Activated T-cell treated with anti-CD3 and anti-CD28 coated beads, Interleukin-2, amount 50 U/mL, for 24 hours (primary cell): ENCODE results near the gene SLC2A5.
"Not testable (repeated sequence)": the region's sequence is repeated elsewhere in the genome, so short reads cannot be mapped to it uniquely, and the experiment has no call there.

ENCODE experiments used
- DNase-seq: peaks from one replicate; pipeline ENCODE4 v3.0.0-alpha.2; 2020
- H3K27ac Mint-ChIP-seq: 2 replicates; pipeline ENCODE4 v1.8.0; 2020; ENCODE audit warnings: mild to moderate bottlenecking, mixed read lengths
- H3K27me3 Mint-ChIP-seq: 2 replicates; pipeline ENCODE4 v1.8.0; 2020; ENCODE audit warnings: mixed read lengths
- H3K36me3 Mint-ChIP-seq: 2 replicates; pipeline ENCODE4 v1.8.0; 2020; ENCODE audit warnings: low read depth, mixed read lengths
- H3K4me1 Mint-ChIP-seq: 2 replicates; pipeline ENCODE4 v1.8.0; 2020; ENCODE audit warnings: low read depth, mixed read lengths
- H3K4me3 Mint-ChIP-seq: 2 replicates; pipeline ENCODE4 v1.8.0; 2020; ENCODE audit warnings: mild to moderate bottlenecking, moderate library complexity, mixed read lengths
- H3K9me3 Mint-ChIP-seq: 2 replicates; pipeline ENCODE4 v1.8.0; 2020; ENCODE audit warnings: mixed read lengths

Gene SLC2A5

DNA sequence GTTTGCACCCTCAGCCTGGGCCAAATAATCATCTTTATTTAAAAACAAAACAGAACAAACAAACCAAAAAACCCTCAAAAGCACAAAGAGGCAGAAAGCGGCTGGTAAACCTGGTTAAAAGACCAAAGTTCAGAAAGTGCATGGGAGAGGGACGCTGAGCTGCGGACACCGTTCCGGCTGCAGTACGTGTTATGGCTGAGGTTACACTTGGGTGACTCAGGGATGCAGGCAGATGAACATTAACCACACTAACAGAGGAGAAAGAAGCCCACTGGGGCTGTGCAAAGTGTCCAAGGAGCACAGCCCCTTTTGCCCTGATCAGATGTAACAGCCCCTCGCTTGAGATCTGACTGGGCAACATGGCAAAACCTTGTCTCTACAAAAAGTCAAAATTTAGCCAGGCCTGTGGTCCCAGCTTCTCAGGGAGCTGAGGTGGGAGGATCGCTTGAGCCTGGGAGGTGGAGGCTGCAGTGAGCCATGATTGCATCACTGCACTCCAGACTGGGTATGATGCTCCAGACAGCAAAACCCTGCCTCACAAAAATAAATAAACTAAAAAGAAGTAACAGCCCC lies 31.1 kb upstream of the SLC2A5 start:
- H3K27ac Mint-ChIP-seq, result no peak overlapping the region
- no peaks in the 10 kb centered on the region for H3K9me3 Mint-ChIP-seq
- no peaks in the 10 kb centered on the region for H3K4me1 Mint-ChIP-seq
- peaks cover 8% of the 10 kb centered on the region for H3K36me3 Mint-ChIP-seq
- H3K4me3 Mint-ChIP-seq, result no peak overlapping the region
- DNase-seq, result no peak
- H3K27me3 Mint-ChIP-seq, result no peaks in the 10 kb centered on the region

DNA sequence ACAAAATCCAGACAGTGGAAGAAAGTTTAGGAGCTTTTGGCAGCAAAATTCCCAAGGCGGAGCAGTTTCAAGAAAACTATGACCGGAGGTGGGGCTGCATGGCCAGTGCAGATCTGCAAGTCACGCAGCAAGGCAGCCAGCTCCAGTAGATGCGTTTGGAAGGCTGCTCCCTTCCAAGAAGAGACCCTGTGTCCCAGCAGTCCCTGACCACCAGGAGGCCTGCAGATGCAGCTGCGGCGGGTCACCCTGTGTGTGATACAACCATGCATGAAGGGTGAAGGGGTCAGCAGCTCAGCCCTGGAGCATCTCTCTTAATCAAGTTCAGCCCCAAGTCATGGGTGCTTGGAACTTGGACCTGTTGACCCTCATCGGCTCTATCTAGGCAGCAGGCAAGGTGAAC lies 30.1 kb upstream of the SLC2A5 start:
- H3K4me3 Mint-ChIP-seq, result no peak overlapping the region
- H3K27ac Mint-ChIP-seq, result no peak overlapping the region
- H3K9me3 Mint-ChIP-seq, result no peaks in the 10 kb centered on the region
- H3K27me3 Mint-ChIP-seq, result no peaks in the 10 kb centered on the region
- H3K4me1 Mint-ChIP-seq, result no peaks in the 10 kb centered on the region
- H3K36me3 Mint-ChIP-seq, result peaks cover 8% of the 10 kb centered on the region
- DNase-seq, result no peak

GRCh38 chr1:9097947-9098705 lies 28.7 kb upstream of the SLC2A5 start:
- no peak for DNase-seq
- Mint-ChIP-seq H3K9me3 (no peaks in the 10 kb centered on the region), H3K27ac (no peak overlapping the region), H3K27me3 (no peaks in the 10 kb centered on the region), H3K36me3 (no peaks in the 10 kb centered on the region), H3K4me1 (no peaks in the 10 kb centered on the region), H3K4me3 (no peak overlapping the region)

GRCh38 chr1:9095818-9096217 lies 26.4 kb upstream of the SLC2A5 start:
- no peak overlapping the region for H3K4me3 Mint-ChIP-seq
- no peaks in the 10 kb centered on the region for H3K4me1 Mint-ChIP-seq
- no peak overlapping the region for H3K27ac Mint-ChIP-seq
- no peaks in the 10 kb centered on the region for H3K27me3 Mint-ChIP-seq
- H3K9me3 Mint-ChIP-seq, result no peaks in the 10 kb centered on the region
- H3K36me3 Mint-ChIP-seq, result no peaks in the 10 kb centered on the region
- no peak for DNase-seq

GRCh38 chr1:9093996-9094595 lies 24.7 kb upstream of the SLC2A5 start:
- not testable (repeated sequence) for H3K9me3 Mint-ChIP-seq, H3K27me3 Mint-ChIP-seq, H3K4me3 Mint-ChIP-seq, H3K36me3 Mint-ChIP-seq, H3K4me1 Mint-ChIP-seq, DNase-seq, H3K27ac Mint-ChIP-seq

DNA sequence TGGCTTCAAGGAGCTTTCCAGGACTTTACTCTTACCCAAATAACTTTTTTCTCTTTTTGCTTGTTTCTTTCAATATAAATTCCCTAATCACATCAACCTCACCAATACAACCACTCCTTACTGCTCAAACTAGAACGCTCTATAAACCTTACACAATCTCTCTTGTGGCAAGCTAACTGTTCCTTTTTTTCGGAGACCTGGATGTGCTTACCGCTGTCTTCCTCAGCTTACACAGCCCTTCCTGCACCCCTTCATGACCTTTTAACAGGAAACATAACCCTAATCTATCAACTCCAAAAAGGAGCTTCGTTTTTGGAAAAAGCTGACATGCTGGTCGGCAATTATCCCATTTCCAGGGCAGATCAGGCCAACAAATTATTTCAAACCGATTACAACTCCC lies 24.1 kb upstream of the SLC2A5 start:
- DNase-seq, result no peak
- no peaks in the 10 kb centered on the region for H3K4me1 Mint-ChIP-seq
- H3K9me3 Mint-ChIP-seq, result no peaks in the 10 kb centered on the region
- no peaks in the 10 kb centered on the region for H3K36me3 Mint-ChIP-seq
- H3K27ac Mint-ChIP-seq, result no peak overlapping the region
- peaks cover 5% of the 10 kb centered on the region for H3K27me3 Mint-ChIP-seq
- H3K4me3 Mint-ChIP-seq, result no peak overlapping the region

DNA sequence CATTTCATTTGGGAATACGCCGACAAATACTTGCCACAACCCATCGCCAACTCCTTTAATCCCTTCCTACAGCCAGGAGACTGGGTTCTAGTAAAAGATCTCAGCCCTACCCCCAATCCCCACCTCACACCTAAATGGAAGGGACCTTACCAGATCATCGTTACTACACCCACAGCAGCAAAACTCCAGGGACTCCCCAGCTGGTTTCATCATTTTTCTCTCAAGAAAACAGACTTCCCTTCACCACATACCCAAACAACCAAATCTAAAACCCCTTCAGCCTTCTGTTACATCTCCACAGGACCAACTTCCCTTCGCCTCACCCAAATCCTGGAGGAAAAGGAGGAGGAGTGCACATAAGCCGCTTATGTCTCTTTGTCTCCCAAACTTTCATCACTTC lies 23.7 kb upstream of the SLC2A5 start:
- no peaks in the 10 kb centered on the region for H3K4me1 Mint-ChIP-seq
- H3K4me3 Mint-ChIP-seq, result no peak overlapping the region
- H3K27ac Mint-ChIP-seq, result no peak overlapping the region
- H3K36me3 Mint-ChIP-seq, result no peaks in the 10 kb centered on the region
- peaks cover 8% of the 10 kb centered on the region for H3K27me3 Mint-ChIP-seq
- no peak for DNase-seq
- H3K9me3 Mint-ChIP-seq, result no peaks in the 10 kb centered on the region

DNA sequence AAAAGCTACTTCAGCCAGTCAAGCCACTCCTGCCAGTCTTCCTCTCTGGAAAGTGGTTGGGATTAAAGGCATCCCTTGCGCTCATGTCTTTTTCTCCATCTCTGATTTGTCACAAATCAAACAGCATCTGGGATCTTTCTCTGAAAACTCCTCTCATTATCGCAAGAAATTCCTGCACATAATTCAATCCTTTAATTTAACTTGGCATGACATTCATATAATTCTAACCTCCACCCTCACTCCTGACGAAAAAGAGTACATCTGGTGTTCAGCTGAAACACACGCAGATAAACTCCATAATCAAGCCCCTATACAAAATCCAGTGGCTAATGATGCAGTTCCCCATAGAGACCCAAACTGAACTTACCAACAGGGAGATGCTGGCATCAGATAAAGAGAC lies 19.4 kb upstream of the SLC2A5 start:
- H3K27me3 Mint-ChIP-seq, result peaks cover 16% of the 10 kb centered on the region

GRCh38 chr1:9087411-9088125 lies 18.1 kb upstream of the SLC2A5 start:
- H3K9me3 Mint-ChIP-seq, result no peaks in the 10 kb centered on the region
- no peak for DNase-seq
- H3K27ac Mint-ChIP-seq, result no peak overlapping the region
- H3K36me3 Mint-ChIP-seq, result no peaks in the 10 kb centered on the region
- H3K4me1 Mint-ChIP-seq, result peaks cover 6% of the 10 kb centered on the region
- peaks cover 16% of the 10 kb centered on the region for H3K27me3 Mint-ChIP-seq
- H3K4me3 Mint-ChIP-seq, result no peak overlapping the region

More for the DNA sequence above, 19.4 kb upstream of the SLC2A5 start:
- Mint-ChIP-seq H3K4me3 (no peak overlapping the region), H3K36me3 (no peaks in the 10 kb centered on the region), H3K27ac (no peak overlapping the region), H3K9me3 (no peaks in the 10 kb centered on the region), H3K4me1 (no peaks in the 10 kb centered on the region)
- DNase-seq, result no peak

DNA sequence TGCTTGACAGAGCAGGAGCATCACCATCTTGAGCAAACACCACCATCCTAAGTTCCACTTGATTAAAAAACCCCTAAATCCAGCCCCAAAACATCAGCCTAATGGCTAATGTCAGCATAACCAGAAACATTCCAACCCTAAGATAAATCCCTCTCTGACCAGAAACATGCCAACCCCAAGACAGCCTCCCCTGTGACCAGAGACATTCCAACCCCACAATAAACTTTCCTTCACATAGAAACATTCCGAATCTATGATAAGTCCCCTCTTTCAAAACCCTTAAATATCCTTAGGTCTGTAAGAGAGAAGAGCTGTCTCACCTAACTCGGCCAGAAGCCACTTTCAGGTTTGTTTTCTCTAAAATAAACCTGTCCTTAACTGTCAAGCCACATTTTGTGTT lies 17.4 kb upstream of the SLC2A5 start:
- no peak for DNase-seq
- no peak overlapping the region for H3K27ac Mint-ChIP-seq
- H3K4me1 Mint-ChIP-seq, result peaks cover 8% of the 10 kb centered on the region
- peaks cover 16% of the 10 kb centered on the region for H3K27me3 Mint-ChIP-seq
- no peak overlapping the region for H3K4me3 Mint-ChIP-seq
- H3K36me3 Mint-ChIP-seq, result no peaks in the 10 kb centered on the region
- H3K9me3 Mint-ChIP-seq, result no peaks in the 10 kb centered on the region

DNA sequence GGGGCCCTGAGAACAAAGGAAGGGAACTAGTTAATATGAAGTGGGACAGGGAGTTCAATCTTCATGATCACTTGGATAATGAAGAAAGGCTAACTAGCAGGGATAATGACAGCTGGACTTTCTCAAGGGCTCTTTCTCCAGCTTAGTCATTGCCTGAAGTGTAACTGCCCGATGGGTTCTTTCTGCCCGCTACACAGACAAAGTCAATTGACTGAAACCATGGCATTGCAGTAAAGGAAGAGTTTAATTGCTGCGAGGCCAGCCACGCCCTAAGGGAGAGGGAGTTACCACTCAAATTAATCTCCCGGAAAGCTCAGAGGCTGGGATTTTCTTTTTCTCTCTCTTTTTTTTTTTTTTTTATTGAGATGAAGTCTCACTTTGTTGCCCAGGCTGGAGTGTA lies 16.6 kb upstream of the SLC2A5 start:
- Mint-ChIP-seq H3K27me3 (peaks cover 16% of the 10 kb centered on the region), H3K4me3 (no peak overlapping the region), H3K36me3 (no peaks in the 10 kb centered on the region), H3K4me1 (peaks cover 8% of the 10 kb centered on the region), H3K9me3 (no peaks in the 10 kb centered on the region), H3K27ac (no peak overlapping the region)
- no peak for DNase-seq

GRCh38 chr1:9085306-9085940 lies 16.0 kb upstream of the SLC2A5 start:
- Mint-ChIP-seq H3K4me1 (peaks cover 8% of the 10 kb centered on the region), H3K9me3 (no peaks in the 10 kb centered on the region), H3K4me3 (no peak overlapping the region), H3K27me3 (peaks cover 16% of the 10 kb centered on the region), H3K27ac (no peak overlapping the region), H3K36me3 (no peaks in the 10 kb centered on the region)
- DNase-seq, result no peak

GRCh38 chr1:9084906-9085305 lies 15.5 kb upstream of the SLC2A5 start:
- peaks cover 8% of the 10 kb centered on the region for H3K4me1 Mint-ChIP-seq
- no peak for DNase-seq
- peaks cover 18% of the 10 kb centered on the region for H3K27me3 Mint-ChIP-seq
- no peak overlapping the region for H3K27ac Mint-ChIP-seq
- H3K4me3 Mint-ChIP-seq, result no peak overlapping the region
- H3K9me3 Mint-ChIP-seq, result no peaks in the 10 kb centered on the region
- H3K36me3 Mint-ChIP-seq, result no peaks in the 10 kb centered on the region

DNA sequence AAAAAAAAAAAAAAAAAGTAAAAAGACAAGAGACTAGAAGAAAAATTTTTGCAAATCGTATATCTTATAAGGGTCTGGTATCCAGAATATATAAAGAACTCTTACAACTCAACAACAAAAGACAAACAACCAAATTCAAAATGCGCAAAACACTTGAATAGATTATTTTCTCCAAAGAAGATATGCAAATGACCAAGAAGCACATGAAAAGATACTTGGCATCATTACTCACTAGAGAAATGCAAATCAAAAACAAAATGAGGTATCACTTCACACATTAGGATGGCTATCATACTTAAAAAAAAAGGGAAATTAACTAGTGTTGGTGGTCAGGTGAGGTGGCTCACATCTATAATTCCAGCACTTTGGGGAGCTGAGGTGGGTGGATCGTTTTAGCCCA lies 12.0 kb upstream of the SLC2A5 start:
- H3K4me1 Mint-ChIP-seq, result peaks cover 22% of the 10 kb centered on the region

More for the DNA sequence above, 12.0 kb upstream of the SLC2A5 start:
- DNase-seq, result no peak
- Mint-ChIP-seq H3K27ac (no peak overlapping the region), H3K9me3 (no peaks in the 10 kb centered on the region), H3K4me3 (no peak overlapping the region), H3K36me3 (no peaks in the 10 kb centered on the region), H3K27me3 (peaks cover 18% of the 10 kb centered on the region)
